ENCODE data around the gene ANO2.

DNA sequence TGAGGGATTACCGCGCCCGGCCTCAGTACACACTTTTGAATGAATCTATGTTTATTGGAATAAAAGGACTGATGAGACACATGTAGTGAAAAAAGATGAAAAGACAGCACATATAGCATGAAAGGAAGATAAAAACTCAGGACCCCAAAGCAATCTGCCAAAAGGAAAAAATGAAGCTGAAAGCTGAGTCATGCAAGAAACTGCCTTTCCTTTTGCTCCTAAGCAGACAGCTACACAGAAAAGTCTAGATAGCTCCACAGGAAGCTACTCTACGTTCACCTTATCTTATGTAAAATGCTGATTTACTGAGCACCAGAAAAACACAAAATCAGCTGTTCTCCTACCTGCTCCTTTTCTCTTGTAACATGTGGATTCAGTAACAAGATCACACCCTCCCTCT is 384.8 kb downstream of the ANO2 start:
- TF ChIP-seq POLR2A (IDR thresholded peaks at IDR 0.05; ENCODE audit: low read depth, low read length) (no peak), JUN (IDR thresholded peaks at IDR 0.05; ENCODE audit: borderline replicate concordance, insufficient read depth, insufficient read length, low read depth) (no peak)
